Hematopoietic multipotent progenitor cell treated with erythropoietin and hydrocortisone succinate and interleukin-3 and kit ligand, for 17 days (in vitro differentiated cells): ENCODE measurements around the gene VAV2.
"Not testable (repeated sequence)": the region's sequence is repeated elsewhere in the genome, so short reads cannot be mapped to it uniquely, and the experiment has no call there.

Source experiments
- DNase-seq: peaks from one replicate; pipeline ENCODE4 v3.0.0-alpha.2; 2015; ENCODE audit warnings: low spot score

The VAV2 gene

DNA sequence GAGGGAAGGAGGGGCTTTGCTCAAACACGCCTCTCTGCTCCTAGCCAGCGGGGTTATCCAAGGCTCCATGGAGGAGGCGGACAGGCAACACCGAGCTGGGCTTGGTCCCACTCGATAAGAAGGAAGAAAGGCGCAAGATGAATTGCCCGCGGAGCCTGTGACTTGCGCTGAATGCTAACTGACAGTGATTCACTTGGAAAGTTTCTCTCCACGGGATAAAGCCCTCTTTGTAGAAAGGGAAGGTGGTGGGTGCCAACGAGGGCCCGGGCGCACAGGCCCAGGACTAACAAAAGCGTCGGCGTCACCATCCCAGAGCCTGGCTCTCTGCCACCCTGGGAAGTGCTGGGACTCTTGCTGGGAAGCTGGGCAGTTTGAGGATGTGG, 76.0 kb downstream of the VAV2 start:
- DNase-seq = no peak

DNA sequence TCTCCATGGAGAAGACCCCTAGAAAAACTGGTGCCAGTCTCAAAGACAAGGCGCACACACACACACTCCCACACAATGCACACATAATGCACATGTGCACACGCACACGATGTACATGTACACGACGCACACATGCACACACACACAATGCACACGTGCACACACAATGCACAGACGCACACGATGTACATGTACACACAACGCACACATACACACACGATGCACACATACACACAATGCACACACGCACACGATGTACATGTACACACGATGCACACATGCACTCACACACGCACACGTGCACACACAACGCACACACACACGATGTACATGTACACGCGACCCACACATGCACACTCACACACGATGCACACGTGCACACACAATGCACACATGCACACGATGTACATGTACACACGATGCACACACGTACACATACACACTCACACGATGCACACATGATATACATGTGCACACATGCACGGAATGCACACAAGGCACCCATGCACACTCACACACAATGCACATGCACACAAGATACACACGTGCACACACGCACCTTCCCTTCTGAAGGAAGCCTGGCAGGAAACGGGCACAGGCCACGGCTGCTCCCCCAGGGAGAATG, 76.5 kb downstream of the VAV2 start:
- DNase-seq = no peak

DNA sequence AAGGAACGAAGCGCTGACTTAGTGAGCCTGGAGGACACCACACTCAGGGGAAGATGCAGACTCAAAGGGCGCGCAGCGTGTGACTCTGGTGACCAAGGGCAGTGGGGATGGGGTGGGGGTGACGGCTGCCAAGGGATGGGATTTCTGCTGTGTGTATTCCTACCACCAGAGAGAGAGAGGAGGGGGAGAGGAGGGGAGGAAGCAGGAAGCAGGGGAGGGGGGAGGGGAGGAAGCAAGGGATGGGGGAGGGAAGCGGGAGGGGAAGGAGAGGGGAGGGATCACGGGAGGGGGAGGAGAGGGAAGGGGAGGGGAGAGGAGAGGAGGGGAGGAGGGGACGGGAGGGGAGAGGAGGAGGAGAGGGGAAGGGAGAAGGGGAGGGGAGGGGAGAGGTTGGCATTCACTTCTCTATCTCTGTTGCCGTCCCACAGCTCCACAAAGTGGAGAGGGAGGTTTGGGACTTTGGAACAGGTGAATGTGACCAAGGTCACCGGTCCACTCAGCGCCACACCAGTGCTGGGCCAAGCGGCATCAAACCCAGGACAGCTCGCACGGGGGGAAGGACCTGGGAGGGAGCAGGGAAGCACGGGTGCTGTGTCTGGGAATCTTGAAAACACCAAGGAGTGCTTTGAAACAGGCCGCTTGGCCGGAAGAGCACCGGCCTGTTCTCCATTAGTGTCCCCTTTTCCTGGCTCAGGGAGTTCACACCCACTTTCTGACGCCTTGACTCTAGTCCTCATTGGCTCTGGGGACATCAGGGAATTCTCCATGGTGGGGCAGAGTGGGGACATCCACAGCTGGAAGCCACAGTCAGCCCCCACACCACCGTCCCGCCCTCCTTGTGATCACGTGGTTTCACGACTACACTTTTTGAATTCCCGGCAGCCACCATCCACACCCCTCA, 77.4 kb downstream of the VAV2 start:
- DNase-seq = no peak

DNA sequence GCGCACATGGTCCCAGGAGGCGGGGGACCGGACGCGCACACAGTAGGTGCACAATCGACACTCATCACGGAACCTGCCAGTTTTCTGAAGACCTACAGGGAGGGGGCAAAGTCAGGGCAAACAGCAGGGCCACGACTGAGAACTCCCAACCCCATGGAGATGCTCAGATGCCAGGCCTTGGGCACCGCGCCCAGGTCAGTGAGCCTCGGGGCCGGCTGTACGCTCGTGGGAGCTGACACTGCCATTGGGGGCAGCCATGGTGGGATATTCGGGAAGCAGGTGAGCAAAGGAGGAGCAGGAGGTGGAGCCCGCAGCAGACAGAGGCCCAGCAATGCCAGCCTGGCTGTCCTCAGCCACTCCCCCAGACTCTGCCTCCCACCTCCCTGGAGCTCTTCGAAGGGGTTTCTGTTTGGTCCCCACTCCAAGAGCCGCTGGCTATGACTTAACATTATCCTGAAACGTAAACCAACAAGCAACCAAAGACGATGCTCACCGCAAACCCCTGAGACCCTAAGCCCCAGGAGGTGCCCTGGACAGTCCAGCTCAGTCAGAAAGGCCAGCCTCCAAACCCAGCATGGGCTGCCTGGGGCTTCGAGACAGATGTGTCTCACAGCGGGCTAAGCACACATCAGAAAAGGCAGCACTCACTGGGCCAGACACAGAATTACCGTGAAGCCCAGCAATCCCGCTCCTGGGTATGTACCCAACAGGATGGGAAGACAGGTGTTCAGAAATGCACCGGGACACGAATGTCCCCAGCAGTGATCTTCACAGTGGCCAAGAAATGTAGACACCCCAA, 78.4 kb downstream of the VAV2 start:
- DNase-seq = no peak

DNA sequence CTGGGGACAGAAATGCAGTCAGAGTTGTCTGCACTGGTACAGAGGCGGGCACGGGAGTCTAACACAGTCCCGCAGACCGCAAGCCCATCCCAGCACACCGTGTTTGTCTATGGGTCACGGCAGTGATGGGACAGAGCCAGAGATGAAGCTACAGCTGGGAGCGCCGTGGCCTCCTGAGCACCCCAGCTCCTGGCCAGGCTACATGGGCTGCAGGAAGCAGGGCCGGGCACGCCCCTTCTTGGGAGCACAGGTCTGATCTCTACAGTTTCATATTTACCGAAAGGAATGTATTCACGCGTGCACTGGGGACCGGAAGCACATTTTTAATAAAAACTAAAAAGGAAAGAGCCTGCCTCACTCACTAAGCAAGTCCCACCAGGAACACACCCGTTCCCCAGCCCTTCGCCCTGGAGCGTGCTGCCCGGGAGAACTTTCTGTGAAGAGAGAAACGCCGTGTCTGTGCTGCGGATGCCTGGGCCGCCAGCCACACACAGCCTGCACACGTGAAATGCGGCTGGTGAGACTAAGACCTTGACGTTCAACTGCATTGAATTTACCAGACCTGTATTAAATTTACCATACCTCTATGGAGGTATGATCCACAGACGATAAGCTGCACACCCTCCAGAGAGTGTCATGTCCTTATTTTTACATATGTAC, 81.1 kb downstream of the VAV2 start:
- no peak for DNase-seq

DNA sequence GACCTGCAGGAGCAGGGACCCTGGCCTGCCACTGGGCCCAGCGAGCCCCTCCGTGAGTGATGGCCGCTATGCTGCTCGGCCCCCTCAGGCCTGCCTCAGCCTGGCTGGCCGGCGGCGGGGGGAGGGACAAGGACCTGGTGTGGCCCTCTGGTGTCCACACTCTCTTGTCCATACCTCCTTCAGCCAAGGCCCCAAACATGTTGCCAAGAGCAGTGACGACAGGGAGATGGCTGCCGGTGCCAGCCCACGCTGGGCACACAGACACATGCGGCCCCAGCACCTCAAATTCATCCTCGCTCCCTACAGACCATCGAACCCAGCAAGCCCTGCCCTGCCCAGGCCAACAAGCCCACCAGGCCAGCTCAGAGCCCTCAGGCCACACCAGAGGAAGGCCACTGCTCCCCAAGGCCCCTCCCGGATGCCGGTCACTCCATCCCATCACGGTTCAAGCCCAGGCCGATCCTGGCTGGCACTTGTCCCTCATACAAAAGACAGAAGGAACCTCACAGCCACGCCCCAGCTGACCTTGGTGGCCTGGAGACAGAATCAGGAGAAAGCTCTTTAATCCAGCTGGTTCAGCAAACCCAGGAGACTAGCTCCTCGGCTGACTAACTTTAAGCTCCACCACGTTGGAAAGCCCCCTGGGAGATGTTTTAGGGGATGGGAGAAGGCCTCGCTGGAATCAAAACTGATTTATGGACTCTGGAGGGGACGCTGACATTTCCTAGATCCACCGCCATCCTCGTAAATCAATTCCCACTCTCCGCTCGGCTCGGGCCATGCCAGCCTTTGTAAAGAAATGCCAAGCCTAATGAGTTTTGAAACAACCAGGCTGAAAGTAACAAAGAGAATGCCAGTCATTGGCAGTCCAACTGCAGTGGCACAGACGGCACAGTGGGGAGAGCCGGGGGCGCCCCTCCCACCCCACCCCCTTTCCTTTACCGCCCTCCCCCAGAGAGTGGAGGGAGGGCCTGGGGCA, 84.9 kb downstream of the VAV2 start:
- DNase-seq = no peak

DNA sequence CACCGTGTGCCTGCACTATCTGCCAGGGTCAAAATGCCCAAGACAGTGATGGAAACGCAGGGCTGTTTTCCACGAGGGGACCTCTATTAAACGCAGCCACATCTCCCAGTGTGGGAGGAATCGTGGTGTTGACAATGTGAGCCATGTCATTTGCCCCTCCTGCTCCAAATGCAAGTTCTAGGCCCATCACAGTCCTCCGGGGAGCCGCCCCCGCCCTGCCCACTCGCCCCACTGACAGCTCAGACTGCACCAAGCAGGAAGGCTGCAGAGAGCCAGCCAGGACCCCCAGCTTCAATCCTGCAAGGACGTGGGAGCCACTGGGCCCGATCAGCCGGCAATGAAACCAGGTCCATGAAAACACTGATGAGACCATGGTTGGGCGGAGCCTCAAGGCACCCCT, 85.9 kb downstream of the VAV2 start:
- DNase-seq = no peak

DNA sequence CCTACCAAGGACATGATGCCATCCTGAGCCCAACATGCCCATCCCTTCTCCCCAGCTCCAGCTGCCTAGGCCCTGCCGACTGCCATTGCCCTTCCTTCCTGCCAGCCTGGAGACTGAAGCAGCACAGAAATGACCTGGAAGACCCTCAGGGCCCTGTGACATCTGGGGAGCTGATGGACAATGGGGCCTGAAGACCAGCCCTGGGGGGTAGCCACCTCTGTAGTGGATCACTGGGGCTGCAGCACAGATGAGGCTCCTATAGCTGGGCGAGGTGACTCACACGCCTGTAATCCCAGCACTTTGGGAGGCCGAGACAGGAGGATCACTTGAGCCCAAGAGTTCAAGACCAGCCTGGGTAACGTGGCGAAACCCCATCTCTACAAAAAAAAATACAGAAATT, 86.6 kb downstream of the VAV2 start:
- no peak for DNase-seq

DNA sequence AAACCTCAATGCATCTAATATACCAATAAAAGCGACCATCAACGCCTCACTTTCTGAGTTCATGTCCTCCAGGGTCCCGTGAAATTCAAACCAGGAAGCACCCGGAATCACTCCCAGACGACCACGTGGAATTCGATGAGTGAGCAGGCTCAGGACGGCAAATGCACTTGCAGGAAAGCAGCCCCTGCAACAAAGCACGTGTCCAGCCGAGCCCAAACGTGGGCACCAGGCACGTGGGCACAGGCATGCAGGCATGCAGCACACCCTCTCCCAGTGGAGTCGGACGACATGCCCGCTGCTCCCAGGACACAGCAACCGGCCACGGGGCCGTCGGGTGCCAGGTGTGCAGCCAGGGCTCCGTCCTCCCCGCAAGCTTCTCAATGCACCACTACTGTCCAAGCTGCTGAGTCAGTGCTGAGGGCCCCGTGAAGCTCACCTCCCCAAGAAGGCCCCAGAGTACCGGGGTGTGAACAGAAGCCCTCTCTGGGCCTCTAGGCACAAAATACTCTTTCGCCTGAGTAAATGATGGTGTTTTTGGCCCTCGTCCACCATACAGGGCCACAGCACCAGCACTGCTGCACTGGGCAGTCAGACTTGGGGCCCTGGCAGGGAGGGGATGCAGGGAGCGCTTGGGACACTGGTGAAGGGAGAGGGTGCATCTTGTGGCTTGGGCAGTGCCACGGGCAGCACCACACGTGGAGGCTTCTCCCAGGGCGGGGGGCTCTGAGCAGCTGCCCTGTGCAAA, 87.6 kb downstream of the VAV2 start:
- DNase-seq = no peak

DNA sequence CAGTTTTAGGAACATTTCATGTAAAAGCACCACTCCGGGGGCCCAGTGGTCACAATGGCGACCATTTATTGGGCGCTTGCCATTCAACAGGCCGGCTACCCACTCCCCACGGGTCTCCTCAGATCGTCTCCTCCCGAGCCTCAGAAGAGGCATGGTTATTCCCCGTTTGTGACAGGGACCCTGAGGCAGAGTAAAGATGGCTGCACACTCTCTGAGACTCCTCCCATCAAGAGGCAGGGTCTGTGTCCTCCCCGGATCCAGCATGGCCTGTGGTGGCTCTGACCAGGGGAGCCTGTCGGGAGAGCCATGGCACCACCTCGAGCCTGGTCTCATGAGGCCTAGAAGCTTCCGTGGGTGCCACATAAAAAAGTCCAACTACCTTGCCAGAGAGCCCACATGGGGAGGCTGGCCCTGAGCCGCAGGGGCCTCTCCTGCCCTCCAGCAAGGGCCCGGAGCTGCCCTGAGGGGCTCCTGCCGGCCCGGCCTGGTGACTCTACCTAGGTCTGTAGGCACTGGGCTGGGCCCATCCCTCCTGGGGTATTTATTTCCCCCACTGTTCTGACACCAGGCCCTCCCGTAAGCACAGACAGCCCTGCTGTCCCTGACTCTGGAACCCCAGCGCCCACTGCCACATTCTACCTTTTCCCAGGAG, 90.8 kb downstream of the VAV2 start:
- no peak for DNase-seq

DNA sequence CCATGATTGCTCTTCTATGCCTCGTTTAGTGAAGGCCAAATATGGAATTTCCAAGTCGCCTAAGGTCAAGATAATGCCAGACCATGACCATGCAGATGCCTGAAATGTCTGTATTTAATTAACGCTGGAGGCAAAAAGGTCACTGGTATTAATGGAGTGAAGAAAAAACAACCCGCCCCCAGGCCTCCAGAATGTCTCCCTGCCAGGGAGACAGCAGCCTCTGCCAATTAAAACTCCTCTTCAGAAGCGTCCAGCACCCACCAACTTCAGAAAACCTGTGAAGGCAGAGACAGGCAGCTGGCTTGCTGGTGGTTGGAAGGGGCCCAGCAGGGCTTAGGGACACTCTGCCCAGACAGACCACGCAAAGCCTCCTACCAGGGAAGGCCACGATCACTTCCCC, 94.4 kb downstream of the VAV2 start:
- no peak for DNase-seq

DNA sequence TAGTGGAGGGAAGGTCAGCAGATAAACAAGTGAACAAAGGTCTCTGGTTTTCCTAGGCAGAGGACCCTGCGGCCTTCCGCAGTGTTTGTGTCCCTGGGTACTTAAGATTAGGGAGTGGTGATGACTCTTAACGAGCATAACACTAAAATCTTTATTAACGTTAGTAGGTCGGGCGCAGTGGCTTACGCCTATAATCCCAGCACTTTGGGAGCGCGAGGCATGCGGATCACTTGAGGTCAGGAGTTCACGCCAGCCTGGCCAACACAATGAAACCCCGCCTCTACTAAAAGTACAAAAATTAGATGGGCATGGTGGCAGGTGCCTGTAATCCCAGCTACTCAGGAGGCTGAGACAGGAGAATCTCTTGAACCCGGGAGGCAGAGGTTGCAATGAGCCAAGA, 96.1 kb downstream of the VAV2 start:
- DNase-seq = not testable (repeated sequence)

DNA sequence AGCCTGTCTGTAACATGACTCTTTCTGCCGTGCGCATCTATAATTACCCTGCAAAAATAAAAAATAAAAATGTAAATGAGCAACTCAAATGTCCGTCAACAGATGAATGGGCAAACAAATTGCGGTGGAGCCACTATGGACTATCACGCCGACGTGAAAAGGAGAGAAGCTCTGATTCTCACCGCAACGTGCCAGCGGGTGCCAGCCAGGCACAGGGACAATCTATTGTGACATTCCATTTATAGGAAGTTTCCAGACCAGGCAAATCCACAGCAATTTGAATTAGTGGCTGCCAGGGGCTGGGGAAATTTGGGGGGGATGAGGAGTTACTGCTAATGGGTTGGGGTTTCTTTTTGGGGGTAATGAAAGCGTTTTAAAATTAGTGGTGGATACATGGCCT, 96.8 kb downstream of the VAV2 start:
- no peak for DNase-seq

DNA sequence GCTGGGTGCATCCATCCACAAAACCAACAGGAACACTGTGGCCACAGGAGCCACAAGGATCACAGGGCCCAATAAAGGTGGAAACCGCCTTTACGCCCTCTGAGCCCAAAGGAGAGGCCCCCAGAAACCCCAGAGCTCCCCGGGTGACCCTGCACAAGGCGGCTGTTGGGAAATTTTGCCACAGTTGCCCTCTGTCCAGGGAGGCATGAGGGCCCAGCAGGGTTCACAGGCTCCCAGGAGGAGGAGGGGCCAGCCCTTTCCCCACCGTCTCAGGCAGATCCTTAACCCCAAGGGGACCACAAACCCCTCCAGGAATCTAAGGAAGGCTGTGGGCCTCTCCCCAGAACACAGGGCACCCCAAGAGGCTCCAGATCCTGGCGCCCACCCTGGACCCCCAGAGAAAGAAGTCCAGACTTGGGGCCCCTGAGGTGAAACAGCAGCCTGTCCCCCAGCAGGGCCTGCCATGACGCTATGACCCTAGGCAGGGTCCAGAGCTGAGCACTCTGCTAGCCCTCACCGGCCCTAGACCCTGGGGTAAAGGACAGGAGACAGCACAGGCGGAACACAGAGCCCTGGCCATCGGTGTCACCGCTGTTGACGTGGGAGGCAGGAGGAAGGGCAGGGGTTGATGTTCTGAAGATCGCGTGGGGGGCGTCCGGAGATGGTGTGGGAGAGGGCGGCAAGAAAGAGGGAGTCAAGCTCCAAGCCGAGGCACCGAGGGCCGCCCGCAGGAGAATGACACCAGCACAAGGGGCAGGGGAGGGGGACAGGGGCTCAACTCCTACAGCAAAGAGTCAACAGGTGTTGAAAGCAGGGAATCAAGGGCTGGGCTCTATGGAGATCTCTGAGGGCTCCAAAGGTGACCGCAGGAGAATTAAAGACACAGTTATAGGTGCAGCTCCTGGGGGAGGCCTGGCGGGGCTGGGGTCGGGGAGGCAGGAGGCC, 97.5 kb downstream of the VAV2 start:
- DNase-seq = no peak

DNA sequence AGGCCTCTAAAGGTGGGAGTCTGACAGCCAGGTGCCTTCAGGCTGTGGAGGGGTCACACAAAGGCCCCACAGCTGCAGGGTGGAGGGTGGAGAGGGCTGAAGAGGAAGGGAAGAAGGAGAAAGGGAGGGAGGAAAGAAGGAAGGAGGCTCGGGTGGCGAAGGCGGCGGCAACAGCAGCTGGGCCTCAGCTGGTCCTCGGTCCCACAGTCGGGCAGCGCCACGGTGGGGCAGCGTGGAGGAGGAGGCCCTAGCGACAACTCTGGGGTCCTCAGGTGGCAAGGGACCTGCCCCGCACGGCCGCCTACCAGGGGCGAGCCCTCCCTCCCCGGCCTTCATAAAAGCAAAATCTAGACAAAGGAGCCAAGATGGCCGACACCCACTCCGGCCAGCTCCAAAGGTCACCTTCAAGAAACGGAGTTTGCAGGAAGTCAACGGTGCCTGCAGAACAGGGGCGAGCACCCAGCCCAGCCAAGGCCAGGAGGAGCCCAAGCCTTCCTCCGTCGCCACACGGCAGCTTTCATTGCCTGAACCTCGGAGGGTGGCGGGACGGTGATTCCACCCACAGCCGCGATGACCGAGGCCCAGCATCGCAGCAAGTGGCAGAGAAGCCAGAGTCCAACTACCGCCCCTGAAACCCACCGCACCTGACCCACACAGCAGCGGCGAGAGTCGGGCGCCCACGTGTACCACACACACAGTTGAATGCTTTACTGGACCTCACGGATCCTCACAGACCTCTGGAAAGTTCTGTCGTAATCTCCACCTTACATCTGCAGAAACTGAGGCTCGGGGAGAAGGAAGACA, 98.7 kb downstream of the VAV2 start:
- DNase-seq = no peak

DNA sequence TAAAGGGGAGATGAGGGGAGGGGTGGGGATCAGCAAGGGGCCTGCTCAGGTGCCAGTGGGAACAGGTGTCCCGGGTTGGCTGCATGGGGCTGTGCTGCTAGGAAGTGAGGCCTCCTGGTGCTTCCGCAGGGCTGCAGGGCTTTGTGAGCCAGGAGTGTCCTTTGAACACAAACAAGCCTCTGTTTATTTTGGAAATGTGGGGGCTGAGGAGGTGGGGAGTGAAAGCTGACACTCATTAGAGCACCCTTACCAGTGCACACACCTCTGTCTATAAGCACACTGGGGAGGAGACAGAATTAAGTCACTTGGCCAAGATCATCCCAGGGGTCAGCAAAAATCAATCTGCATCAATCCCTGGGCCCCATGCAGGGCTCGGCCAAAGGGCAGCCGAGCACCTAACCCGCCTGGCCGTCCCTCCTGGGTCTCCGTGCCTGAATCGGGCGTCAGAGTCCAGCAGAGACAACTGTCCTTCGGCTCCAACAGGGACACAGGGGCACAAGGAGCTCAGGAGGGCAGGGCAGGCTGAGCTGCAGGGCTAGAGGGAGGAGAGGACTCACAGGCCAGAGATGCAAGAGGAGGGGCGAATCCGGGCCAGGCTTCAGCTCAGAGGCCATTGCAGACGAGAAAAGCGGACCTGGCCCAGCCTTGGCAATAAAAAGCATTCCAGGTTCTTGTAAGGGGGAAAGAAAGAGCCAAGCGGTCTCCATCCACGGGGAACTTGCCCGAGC, 99.8 kb downstream of the VAV2 start:
- no peak for DNase-seq

DNA sequence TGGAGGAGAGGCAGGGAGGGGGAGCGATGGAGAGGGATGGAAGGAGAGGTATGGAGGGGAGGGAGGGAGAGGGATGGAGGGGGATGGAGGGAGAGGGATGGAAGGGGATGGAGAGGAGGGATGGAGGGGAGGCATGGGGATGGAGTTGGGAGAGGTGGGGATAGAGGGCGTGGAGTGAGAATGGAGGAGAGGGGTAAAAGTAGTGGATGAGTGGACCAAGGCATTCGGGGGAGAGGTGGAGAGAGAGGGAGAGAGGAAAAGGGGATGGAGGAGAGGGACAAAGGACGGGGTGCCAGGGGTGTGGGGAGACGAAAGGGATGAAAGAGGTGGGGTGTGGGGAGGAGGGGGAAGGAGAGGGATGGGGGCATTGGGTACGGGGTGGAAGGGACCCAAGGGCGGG, 100.4 kb downstream of the VAV2 start:
- DNase-seq = no peak
